ENCODE results near the gene COL6A6. TPM values are rescaled to one million over a fixed set of nuclear protein-coding genes. Genes with fewer than 3 reads are reported as not detected.

Gene COL6A6
- total RNA-seq, 6 experiments from 2014 or later = 0.11 to 0.93 (median 0.12) TPM; not detected in 1

DNA sequence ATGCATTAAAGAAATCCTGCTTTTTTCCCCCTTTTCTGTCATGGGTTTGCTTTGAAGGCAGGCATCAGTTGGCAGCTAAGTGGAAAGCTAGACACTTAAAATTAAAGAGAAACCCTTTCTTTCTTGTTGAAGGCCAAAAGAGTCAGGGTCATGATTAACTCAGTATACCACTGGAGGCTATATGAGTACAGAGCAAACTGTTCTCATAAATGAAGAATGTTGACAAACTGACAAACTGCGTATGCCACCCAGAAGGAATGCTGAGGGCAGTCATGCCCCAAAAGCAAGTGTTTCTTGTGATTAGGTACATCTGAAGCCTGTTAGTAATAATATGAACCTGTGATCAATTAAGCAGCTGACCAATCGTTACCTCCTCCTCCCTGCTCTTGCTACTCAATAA, 43.6 kb upstream of the COL6A6 start:
- ATAC-seq (no peak), DNase-seq (no peak)
- intact Hi-C loops (cut with DNase I) = no loop called here
- Histone ChIP-seq H3K9me3 (no peaks in the 10 kb centered on the region), H3K27ac (no peak overlapping the region), H3K4me1 (no peaks in the 10 kb centered on the region), H3K27me3 (no peaks in the 10 kb centered on the region), H3K36me3 (no peaks in the 10 kb centered on the region), H3K4me3 (no peak overlapping the region)
- TF ChIP-seq POLR2A (IDR thresholded peaks at IDR 0.05) = no peak
- TF ChIP-seq, protein P1, sequence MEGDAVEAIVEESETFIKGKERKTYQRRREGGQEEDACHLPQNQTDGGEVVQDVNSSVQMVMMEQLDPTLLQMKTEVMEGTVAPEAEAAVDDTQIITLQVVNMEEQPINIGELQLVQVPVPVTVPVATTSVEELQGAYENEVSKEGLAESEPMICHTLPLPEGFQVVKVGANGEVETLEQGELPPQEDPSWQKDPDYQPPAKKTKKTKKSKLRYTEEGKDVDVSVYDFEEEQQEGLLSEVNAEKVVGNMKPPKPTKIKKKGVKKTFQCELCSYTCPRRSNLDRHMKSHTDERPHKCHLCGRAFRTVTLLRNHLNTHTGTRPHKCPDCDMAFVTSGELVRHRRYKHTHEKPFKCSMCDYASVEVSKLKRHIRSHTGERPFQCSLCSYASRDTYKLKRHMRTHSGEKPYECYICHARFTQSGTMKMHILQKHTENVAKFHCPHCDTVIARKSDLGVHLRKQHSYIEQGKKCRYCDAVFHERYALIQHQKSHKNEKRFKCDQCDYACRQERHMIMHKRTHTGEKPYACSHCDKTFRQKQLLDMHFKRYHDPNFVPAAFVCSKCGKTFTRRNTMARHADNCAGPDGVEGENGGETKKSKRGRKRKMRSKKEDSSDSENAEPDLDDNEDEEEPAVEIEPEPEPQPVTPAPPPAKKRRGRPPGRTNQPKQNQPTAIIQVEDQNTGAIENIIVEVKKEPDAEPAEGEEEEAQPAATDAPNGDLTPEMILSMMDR (IDR thresholded peaks at IDR 0.05) = no peak
- WGBS (ENCODE audit: insufficient coverage, low coverage, low lambda C conversion rate, missing lambda C conversion rate) = 0% methylated on average over 1 of the region's 2 CpGs

DNA sequence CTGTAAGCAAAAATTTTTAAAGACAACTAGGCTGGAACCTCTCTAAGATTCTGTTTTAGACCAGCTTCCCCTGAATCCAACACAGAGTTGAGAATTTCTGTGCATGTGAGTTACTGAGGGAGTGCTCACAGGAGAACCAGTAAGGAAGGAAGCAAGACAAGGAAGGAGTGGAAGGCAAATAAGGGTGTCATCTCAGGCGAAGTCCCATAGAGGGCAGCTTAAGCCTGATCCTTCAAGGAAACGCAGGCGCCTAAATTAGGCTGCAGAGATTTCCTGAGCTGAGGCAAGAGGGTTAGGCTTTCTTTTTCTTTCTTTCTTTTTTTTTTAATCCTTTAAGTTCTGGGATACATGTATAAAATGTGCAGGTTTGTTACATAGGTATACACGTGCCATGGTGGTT, 36.2 kb upstream of the COL6A6 start:
- Histone ChIP-seq H3K4me3 (no peak overlapping the region), H3K27me3 (no peaks in the 10 kb centered on the region), H3K36me3 (no peaks in the 10 kb centered on the region), H3K4me1 (no peaks in the 10 kb centered on the region), H3K27ac (no peak overlapping the region), H3K9me3 (no peaks in the 10 kb centered on the region)
- no peak for DNase-seq
- peak; percentile 22 to 41 (median 35) for ATAC-seq
- intact Hi-C loops (cut with DNase I) = no loop called here
- TF ChIP-seq, protein P1 (IDR thresholded peaks at IDR 0.05) = peak in 3 of 4 donors; percentile 4 to 15 (median 15)
- no peak for TF ChIP-seq POLR2A (IDR thresholded peaks at IDR 0.05)
- WGBS (ENCODE audit: insufficient coverage, low coverage, low lambda C conversion rate, missing lambda C conversion rate) = 7% methylated on average over 4 of the region's 4 CpGs

DNA sequence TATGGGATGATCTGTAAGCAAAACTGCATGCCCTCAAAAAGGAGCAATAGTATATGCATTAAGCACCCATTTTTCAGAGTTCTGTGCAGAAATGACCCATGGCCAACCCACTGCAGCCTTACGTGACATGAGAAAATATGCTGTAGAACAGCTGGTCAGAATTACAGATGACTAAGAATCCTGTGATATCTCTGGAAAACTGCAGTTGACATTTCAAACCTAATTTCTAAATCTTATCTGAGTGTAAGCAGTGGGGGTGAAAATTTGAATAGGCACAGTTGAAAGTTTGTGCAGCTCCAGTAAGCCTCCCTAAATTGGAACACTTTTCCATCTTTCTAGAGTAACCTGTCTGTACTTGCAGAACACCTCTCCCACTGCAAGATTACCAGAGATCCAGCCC, 28.7 kb upstream of the COL6A6 start:
- Histone ChIP-seq H3K36me3 (no peaks in the 10 kb centered on the region), H3K27me3 (no peaks in the 10 kb centered on the region), H3K4me3 (no peak overlapping the region), H3K27ac (no peak overlapping the region), H3K4me1 (no peaks in the 10 kb centered on the region), H3K9me3 (no peaks in the 10 kb centered on the region)
- intact Hi-C loops (cut with DNase I) = no loop called here
- no peak for ATAC-seq
- no peak for DNase-seq
- no peak for TF ChIP-seq POLR2A (IDR thresholded peaks at IDR 0.05)
- TF ChIP-seq, protein P1 (IDR thresholded peaks at IDR 0.05) = no peak
- 31% methylated on average over 1 of the region's 1 CpG for WGBS (ENCODE audit: insufficient coverage, low coverage, low lambda C conversion rate, missing lambda C conversion rate)

DNA sequence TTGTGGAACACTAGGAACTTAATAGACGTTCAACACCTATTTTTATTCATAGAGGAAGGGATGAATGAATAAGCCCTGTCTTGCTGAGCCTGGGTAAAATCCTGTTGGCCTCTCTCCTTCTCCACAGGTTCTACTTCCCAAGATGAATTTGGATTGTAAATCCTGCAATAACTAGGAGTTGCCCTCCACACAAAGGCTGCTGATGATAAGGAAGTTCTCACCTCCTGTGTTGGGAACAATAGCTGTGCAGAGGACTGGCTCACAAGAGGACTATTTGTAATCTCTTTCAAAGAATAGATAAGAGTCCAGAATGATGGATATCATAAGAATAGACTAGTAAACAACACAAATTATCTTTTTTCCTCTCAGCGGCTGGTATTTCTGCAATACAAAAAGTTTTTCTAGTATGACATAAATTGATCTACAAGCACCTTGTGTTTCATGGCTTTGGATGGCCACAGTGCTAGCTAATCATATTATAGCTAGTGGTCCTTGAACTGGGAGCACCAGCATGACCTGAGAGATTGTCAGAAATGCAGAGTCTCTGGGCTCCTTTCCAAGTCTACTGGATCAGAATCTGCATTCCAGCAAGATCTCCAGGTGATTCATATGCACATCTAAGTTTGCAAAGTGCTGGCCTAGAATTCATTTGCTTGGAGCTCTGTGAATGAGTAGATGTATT, 28.1 kb upstream of the COL6A6 start:
- Histone ChIP-seq H3K27ac (no peak overlapping the region), H3K4me3 (no peak overlapping the region), H3K27me3 (no peaks in the 10 kb centered on the region), H3K4me1 (no peaks in the 10 kb centered on the region), H3K9me3 (no peaks in the 10 kb centered on the region), H3K36me3 (no peaks in the 10 kb centered on the region)
- TF ChIP-seq, protein P1 (IDR thresholded peaks at IDR 0.05) = no peak
- DNase-seq (no peak), ATAC-seq (no peak)
- intact Hi-C loops (cut with DNase I) = no loop called here
- WGBS (ENCODE audit: insufficient coverage, low coverage, low lambda C conversion rate, missing lambda C conversion rate) = 32% methylated on average over 2 of the region's 2 CpGs
